CD4-positive, alpha-beta T cell treated with Interleukin-15 for 1 hour (primary cell): ENCODE data around the gene NPM1.

Source experiments
- DNase-seq: peaks from one replicate; pipeline ENCODE4 v3.0.0-alpha.2; 2020

The NPM1 gene

GRCh38 chr5:171453056-171453725 is 65.5 kb downstream of the NPM1 start:
- DNase-seq, result no peak

DNA sequence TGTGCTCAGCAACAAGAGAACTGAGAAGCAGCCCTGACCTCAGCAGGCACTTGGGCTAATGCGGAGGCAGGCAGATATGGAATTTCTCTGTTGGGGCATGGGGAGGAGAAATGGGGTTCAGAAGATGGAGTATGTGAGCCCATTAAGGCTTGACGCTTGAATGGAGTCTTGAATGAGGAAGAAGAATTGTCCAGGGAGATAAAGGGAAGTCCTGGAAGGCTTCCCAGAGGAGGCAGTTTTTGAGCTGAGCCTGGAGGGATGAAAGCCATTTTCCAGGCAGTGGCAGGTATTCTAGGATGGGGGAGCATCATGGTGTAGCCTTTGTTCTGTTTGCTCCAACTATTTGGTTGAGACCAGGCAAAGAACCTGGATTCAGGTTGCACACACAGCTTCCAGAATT is 66.3 kb downstream of the NPM1 start:
- no peak for DNase-seq

DNA sequence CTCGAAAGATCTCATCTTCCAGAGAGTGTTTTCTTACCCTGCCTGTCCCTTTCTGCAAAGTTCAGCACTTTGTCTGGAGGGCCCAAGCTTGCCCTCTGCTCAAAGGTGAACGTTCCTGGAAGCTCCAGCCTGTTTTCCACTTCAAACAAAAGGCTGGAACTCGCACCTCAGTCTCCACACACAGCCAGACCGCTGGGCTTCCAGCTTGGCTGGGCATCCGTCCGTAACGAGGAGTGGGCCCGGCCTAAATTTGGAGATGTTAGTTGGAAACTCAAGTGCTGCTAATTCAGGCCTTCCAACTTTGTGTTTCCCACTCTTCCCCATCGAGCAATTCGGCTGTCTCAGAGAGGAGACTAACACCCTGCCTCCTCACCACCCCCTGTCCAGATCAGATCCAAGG is 66.9 kb downstream of the NPM1 start:
- no peak for DNase-seq

GRCh38 chr5:171455522-171455921 is 67.9 kb downstream of the NPM1 start:
- DNase-seq, result no peak

DNA sequence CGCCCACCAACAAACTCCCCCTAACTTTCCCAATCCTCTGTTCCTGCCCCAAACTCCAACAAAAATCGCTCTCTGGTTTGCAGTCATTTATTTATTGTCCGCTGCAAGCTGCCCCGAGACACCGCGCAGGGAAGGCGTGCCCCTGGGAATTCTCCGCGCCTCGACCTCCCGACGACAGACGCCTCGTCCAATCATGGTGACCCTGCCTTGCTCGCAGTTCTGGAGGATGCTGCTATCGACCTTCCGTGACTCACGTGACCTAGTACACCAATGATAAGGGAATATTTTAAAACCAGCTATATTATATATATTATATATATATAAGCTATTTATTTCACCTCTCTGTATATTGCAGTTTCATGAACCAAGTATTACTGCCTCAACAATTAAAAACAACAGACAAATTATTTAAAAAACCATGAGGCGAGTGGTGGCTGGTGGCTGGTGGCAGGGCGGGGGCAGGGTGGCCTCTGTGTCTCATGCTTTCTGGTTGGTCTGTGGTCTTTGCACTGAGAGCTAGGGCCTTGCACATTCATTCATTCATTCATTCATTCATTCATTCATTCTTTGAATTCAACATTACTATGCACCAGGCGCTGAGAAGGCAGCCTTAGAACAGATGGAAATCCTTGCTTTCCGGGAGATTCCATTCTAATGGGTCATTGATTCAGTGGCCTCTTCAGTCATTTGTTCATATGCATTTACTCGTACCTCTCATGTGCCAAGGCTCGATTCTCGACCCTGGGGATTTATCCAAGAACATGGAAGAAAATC is 69.7 kb downstream of the NPM1 start:
- no peak for DNase-seq

GRCh38 chr5:171459839-171460238 is 72.2 kb downstream of the NPM1 start:
- no peak for DNase-seq
